ENCODE measurements around the gene CCDC85C.

CCDC85C gene

GRCh38 chr14:99552572-99553216, 51.3 kb downstream of the CCDC85C start:
- no peak for DNase-seq

GRCh38 chr14:99552021-99552553, 51.9 kb downstream of the CCDC85C start:
- no peak for DNase-seq

- no peak for DNase-seq
These were observed 52.7 kb downstream of the CCDC85C start for GRCh38 chr14:99551034-99551922.

DNA sequence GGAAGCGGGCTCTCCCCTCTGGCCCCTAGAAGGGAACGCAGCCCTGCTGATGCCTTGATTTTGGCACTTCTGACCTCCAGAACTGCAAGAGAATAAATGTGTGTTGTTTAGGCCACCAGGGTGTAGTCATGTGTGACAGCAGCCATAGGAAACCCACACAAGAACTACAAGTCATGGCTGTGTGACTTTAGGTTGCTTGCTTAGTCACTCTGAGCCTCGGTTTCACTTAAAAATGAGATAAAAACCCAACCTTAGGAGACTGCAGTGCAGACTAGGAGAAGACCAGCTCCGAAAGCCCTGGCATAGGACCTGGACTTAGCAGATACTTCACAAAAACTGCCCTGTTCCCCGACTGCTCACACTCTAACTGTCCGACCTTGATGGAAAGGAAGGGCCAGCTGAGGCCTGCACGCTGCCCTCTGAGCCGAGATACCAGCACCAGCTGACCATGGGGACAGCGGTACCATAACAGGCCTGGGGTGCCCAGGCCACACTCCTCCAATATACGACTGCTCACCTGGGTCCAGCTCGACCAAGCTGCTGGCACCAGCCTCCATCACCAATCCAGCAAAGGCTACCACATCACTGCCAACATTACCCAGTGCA, 53.5 kb downstream of the CCDC85C start:
- DNase-seq, result no peak

GRCh38 chr14:99549684-99550083, 54.3 kb downstream of the CCDC85C start:
- no peak for DNase-seq

DNA sequence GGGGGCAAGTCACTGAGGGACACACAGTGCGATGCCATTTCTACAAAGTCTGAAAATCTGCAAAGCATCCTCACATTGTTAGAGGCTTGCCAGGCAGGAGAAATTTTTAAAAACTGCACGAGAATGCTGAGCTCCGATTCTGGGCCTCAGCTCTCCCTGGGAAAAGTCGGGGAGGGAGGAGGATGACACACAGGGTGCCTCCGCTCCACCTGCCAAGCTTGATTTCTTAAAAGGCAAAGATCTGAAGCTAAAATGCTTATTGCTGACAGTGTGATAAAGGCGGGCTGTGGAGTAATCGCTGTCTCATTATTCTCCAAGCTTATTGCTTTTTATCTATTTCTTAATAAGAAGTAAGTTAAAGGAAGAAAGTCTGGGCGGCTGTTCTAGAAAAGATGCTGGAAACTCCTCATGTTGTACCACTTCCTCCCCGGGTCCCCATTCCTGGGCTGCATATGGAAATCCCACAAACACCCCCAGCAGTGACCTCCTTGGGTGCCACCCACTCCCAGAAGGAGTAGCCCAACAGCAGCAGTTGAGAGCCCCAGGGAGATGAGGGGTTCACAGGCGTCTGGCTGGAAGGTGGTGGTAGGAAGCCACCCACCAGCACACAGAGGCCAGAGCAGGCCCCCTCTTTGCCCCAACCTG, 55.0 kb downstream of the CCDC85C start:
- no peak for DNase-seq

DNA sequence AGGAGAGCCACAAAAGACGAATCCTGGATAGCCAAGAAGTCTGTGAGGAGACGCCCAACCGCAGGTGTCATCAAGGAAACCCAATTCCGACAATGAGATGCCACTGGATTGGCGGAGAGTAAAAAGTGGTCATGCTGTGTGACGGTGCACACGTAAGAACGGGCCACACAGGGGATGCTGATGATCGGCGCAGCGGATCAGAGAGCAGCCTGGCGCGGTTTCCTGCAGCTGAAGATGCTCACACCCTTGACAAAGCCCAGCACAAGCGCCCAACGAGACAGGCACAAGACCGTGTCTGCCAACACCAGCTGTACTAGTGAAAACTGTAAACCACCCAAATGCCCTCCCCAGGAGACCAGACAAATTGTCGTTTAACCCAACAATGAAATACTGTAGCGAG, 55.8 kb downstream of the CCDC85C start:
- no peak for DNase-seq

GRCh38 chr14:99546234-99546879, 57.6 kb downstream of the CCDC85C start:
- no peak for DNase-seq

- no peak for DNase-seq
These were observed 58.4 kb downstream of the CCDC85C start for GRCh38 chr14:99545586-99545985.

DNA sequence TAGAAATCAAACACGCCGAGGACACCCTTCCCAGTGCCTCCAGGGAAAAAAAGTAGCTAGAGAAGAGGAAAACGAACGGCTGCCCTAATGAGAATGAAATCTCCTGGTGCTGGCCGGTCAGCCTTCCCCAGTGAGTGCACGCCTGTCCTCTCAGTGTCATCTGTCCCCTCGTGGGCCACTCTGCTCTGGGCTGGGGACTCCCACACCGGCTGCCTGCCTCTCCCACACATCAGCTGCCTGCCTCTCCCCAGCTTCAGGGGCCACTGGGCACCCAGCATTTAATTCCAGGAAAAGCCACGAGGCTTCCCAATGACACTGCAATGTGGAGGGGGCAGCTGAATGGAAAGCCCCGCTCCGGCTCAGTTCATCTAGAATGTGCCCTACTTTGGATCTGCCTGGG, 59.0 kb downstream of the CCDC85C start:
- no peak for DNase-seq

DNA sequence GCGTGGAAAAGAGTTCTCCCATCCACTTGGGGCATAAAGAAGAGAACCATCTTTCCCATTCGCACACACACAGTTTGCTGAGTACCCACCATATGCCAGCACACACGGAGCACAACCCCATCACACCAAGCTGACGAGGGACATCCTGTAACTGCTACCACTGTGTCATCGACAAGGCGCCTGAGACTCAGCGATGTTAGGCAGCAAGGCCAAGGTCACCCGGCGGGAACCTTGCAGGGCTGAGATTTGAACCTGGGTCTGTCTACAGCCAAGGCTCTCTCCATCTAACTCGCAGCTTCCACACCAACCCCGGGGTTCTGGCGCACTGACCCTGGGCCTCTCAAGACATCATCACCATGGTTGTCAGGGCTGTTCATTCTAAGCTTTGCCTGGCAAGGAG, 60.0 kb downstream of the CCDC85C start:
- DNase-seq, result no peak

DNA sequence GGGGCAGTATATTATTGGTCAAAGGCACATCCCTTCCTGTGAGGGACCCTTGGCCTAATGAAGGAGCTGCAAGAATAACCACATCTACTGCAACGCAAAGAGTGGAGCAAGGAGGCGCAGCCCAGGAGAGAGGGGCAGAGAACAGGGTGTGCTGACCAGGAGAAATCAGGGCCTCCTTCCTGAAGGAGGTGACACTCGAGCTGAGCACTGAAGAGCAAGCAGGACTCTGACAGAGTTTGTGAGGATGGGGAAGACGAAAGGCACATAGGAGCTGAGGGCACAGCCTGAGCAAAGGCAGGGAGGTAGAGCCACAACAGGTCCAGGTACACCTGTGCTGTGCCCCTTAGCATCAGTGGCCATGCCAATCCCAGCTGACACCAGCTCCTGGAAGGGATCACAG, 60.6 kb downstream of the CCDC85C start:
- DNase-seq, result no peak

DNA sequence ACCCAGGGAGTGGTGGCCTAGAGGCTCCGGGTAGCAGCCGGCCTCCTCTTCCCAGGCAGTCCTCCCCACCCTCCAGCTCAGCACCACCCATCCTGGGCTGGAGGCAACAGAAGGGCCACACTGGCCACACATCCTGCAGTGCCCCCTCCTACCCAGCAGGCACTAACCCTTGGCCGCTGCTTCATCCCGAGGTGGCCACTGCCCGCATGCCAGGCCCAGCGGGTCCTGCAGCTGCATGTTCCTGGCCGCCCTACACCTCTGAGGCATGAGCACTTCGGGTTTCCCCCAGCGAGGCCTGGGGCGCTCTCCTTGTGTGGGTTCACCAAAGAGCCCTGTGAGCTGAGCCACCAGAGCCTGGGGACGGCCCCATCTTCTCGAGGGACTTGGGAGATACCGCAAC, 61.4 kb downstream of the CCDC85C start:
- DNase-seq, result no peak

DNA sequence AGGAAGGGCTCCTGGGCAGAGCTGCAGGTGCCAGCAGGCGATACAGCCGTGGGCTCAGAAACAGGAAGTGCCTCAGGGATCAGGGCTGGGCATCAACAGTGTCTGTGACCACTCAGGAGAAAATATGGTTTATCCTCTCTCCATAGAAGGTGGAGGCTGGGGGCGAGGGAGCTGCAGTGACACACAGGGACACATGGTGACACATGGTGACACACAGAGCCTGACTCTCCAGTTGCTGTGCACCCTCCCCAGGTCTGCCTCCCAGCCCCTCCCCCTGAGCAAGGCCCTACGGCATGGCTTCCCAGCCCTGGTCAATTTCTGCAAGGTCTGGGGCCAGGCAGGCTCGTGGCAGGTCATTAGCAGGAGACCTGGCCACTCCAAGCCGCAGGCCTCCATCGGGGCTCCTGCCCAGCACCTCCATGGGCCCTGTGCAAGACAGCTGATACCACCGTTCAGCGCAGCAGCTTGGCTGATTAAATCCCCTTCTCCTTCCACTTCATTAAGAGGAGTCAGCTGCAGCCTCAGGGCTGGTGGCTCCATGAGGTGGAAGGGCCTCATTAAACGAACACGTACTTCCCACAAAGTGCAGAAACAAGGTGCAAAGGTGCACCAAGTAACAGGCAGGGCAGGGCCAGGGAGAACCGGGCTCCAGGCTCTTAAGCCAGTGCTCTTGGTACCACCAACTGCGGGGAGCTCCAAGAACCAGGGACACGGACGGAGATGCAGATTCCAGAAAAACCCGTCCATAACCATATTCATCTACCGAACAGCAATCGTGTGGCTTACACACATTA, 62.1 kb downstream of the CCDC85C start:
- DNase-seq, result no peak

- DNase-seq, result no peak
These were observed 62.8 kb downstream of the CCDC85C start for GRCh38 chr14:99541211-99541610.

DNA sequence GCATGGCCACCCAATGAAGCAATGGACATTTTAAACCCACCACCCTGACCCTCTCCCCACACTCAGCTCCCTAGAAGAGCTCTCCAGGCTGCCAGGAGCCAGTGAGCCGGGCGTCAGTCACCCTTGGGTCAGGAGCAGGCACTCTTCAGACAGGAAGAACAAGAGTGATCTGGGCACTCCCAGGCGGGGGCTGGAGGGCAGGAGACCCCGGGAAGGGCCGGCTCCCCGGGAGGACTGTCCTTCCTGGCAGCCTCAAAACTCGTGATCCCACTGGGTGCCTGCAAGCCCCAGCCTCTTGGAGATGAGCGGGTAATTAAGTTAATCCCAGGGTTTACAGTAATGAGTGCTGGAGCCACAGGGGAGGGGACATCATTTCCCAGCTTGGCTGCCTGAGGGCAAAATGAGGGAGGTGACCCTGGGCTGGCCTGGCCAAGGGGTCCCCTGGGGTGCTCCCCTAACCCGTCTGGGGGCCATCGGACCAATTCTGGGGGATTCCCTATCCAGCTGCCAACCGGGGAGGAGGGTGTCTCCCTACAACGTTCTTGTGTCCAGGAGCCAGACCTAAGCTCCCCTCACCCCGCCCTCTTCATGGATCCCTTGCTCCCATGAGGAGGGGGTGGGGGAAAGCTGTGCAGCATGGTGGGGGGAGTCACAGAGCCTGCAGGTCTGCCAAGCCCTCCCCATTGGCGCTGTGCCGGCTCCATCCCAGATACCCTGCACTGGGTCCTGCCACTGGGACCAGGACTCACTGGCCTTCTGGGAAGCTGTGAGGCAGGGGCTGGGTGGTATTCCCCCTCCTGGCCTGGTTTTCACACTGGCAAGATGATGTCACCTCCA, 63.6 kb downstream of the CCDC85C start:
- DNase-seq, result no peak

DNA sequence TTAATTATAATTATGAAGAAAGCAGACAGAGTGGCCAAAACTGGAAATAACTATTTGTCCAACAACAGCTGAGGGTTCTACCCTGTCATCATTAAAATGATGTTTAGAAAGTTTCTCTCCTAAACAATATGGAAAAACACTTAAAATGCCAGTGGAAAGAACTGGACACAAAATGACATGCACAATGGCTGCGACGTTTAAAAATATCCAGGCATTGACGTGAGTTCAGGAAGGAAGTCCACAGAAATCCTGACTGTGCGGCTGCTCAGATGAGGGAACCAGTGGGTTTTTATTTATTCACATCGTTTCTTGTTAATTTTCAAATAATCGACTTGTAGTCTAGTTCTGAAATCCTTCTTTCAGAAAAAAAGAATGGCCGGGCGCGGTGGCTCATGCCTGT, 64.5 kb downstream of the CCDC85C start:
- DNase-seq, result no peak

DNA sequence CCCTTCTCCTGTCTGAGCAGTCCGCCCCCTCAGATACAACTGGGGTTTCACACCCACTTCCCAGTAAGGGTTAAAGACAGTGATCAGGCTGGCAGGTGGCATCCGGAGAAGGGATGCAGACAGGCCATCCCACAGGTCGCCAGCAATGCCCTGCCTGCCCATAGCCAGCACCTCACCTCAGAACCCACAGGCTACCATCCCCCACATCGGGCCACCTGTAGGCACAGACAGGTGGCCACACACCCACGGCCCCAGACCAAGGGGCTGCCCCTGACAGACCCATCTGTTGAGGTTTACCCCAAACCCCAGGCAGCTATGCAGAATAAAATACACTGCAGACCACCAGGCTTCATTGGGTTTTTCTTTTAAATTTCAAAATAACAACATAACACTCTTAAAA, 65.3 kb downstream of the CCDC85C start:
- no peak for DNase-seq

GRCh38 chr14:99538275-99538674, 65.7 kb downstream of the CCDC85C start:
- no peak for DNase-seq

- DNase-seq, result no peak
These were observed 66.6 kb downstream of the CCDC85C start for GRCh38 chr14:99537399-99537798.

All from CD4-positive, alpha-beta T cell treated with Interleukin-12 subunit alpha and Interleukin-12 subunit beta, for 1 hour (primary cell).